Ramos (cell line): ENCODE measurements around the gene PI16.

ENCODE experiments used
- in situ Hi-C: fragments of 300-500 bp; cut with MboI; formaldehyde crosslinking; loops from one replicate; pipeline ENCODE4 v1.14.3; 2022; ENCODE audit warnings: low sequenced_read_pairs; ENCODE audit not compliant: unreplicated experiment

Gene PI16

GRCh38 chr6:37013516-37014491 lies 59.3 kb downstream of the PI16 start:
- in situ Hi-C loops, result loop anchor here (5.0 to 10.0 kb wide), 3 partner anchors 42 to 239 kb away; partner anchors contain the start of gene C6orf89
